Erythroblast (primary cell): Measurements from ENCODE around the gene SRSF3.

ENCODE experiments used
- GATA1 ChIP-seq: IDR thresholded peaks from 2 replicates; pipeline ENCODE4 v1.6.1; 2011; ENCODE audit warnings: low read depth, mild to moderate bottlenecking, control low read depth, low read length, moderate library complexity
- POLR2A ChIP-seq: IDR thresholded peaks from 2 replicates; pipeline ENCODE4 v1.6.1; 2011; ENCODE audit warnings: mild to moderate bottlenecking, low read length

DNA sequence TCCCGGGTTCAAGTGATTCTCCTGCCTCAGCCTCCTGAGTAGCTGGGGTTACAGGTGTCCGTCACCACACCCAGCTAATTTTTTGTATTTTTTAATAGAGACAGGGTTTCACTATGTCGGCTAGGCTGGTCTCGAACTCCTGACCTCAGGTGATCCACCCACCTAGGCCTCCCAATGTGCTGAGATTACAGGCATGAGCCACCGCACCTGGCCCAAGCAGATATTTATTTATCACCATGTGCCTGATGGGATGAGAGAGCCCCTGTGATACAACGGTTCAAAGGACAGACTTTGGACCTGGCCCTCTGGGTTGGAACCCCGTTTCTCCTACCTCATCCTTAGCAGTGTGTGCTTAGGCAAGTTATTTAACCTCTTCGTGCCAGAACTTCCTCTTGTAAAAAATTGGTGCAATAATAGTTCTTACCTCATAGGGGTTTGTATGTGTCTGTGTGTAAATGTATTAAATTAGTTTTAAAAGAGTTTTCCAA is 27.7 kb upstream of the SRSF3 start:
- TF ChIP-seq POLR2A (no peak), GATA1 (no peak)
